HepG2 (cell line): ENCODE results near the gene PDZD2. TPM values are rescaled to one million over a fixed set of nuclear protein-coding genes. Genes with fewer than 3 reads are reported as not detected.

Experiments
- ATAC-seq: fragments of 200-7000 bp; cut with Tn5 transposase; 3 replicates; pipeline ENCODE4 v1.9.1; 2020; ENCODE audit warnings: mild to moderate bottlenecking, moderate library complexity
- BruUV-seq: library from RNA; stranded (reverse); fragments of 400-500 nt; replicated peaks from 2 replicates; lab custom pipeline; 2021; lab: Mats Ljungman, UMichigan
- CTCF ChIA-PET: fragments of 300-600 bp; formaldehyde crosslinking; extraction: SDS; loops from one replicate; lab custom pipeline; 2021; ENCODE audit warnings: low total read pairs, inconsistent platforms, low intra/inter-chr PET ratio; lab: Yijun Ruan, JAX
- POLR2A ChIA-PET: fragments of 350-600 bp; sonication (Branson Sonifier 250); formaldehyde crosslinking; loops from one replicate; lab custom pipeline; 2020; ENCODE audit warnings: antibody characterized with exemption, inconsistent platforms; lab: Yijun Ruan, JAX
- DNase-seq: peaks from one replicate; pipeline ENCODE4 v3.0.0-alpha.2; 2015; ENCODE audit warnings: low spot score
- FAIRE-seq: peaks from 3 replicates; lab custom pipeline; 2011; peaks lifted over from hg19 to GRCh38; lab: Jason Lieb, UNC
- H2AFZ ChIP-seq: one replicate; pipeline ENCODE4 v1.6.1; 2011; ENCODE audit warnings: low read length, inconsistent platforms
- H3K27ac ChIP-seq: fragments of 300-600 bp; 3 replicates; pipeline ENCODE4 v1.8.0; 2011; ENCODE audit warnings: mixed run types, mild to moderate bottlenecking, mixed read lengths, low read length, inconsistent platforms; ENCODE audit not compliant: insufficient read depth; ENCODE audit errors: extremely low read length
- H3K27me3 ChIP-seq, 2 experiments: fragments of 200-600 bp in 1 of 2; 2 replicates in 1 of 2; 3 replicates in 1 of 2; pipeline versions ENCODE4 v1.6.0 to v1.8.0; 2011; ENCODE audit warnings: low read length in 2 of 2, mild to moderate bottlenecking in 2 of 2, moderate library complexity in 2 of 2, inconsistent platforms in 1 of 2; ENCODE audit not compliant: insufficient read depth in 2 of 2, control insufficient read depth in 1 of 2
- H3K36me3 ChIP-seq, 2 experiments: fragments of 200-600 bp in 1 of 2; replicated peaks in 1 of 2; 2 replicates in 1 of 2; 3 replicates in 1 of 2; pipeline versions ENCODE4 v1.5.1 to v1.8.0; 2011; ENCODE audit warnings: low read length in 2 of 2, inconsistent platforms in 1 of 2; ENCODE audit not compliant: insufficient read depth in 2 of 2, control insufficient read depth in 1 of 2
- H3K4me1 ChIP-seq: 2 replicates; pipeline ENCODE4 v1.5.1; 2012; ENCODE audit warnings: low read length, inconsistent platforms; ENCODE audit not compliant: insufficient read depth
- H3K4me2 ChIP-seq: 2 replicates; pipeline ENCODE4 v1.6.0; 2011; ENCODE audit warnings: low read depth, low read length, inconsistent platforms
- H3K4me3 ChIP-seq, 3 experiments: fragments of 200-600 bp in 1 of 3; sonication (generic), shearing (Covaris generic) in 1 of 3; replicated peaks in 1 of 3; 2 replicates each; pipeline ENCODE4 v1.5.1; 2011 to 2016; ENCODE audit warnings: low read length in 3 of 3, inconsistent platforms in 2 of 3, low read depth in 2 of 3, mild to moderate bottlenecking in 2 of 3, control low read depth in 1 of 3, mixed read lengths in 1 of 3; ENCODE audit not compliant: insufficient read depth in 1 of 3
- H3K79me2 ChIP-seq: one replicate; pipeline ENCODE4 v1.6.1; 2011; ENCODE audit warnings: low read length, inconsistent platforms; ENCODE audit not compliant: insufficient read depth
- H3K9ac ChIP-seq: 2 replicates; pipeline ENCODE4 v1.6.0; 2011; ENCODE audit warnings: mild to moderate bottlenecking, low read depth, low read length, inconsistent platforms; ENCODE audit not compliant: insufficient read depth
- H3K9me3 ChIP-seq: 2 replicates; pipeline ENCODE4 v1.5.1; 2012; ENCODE audit warnings: mild to moderate bottlenecking, low read length
- H4K20me1 ChIP-seq: 2 replicates; pipeline ENCODE4 v1.6.0; 2011; ENCODE audit warnings: inconsistent platforms, mild to moderate bottlenecking, low read length, moderate library complexity; ENCODE audit not compliant: insufficient read depth
- KDM5B ChIP-seq: sonication (generic); formaldehyde crosslinking; IDR thresholded peaks from 2 replicates; pipeline ENCODE4 v1.4.0; 2020; ENCODE audit warnings: missing genetic modification reagents, mild to moderate bottlenecking, borderline replicate concordance
- REL ChIP-seq: sonication (generic); formaldehyde crosslinking; conservative IDR thresholded peaks from 2 replicates; pipeline ENCODE4 v1.8.0; 2022; ENCODE audit warnings: mild to moderate bottlenecking, missing genetic modification reagents, moderate library complexity
- SMAD9 ChIP-seq: sonication (generic); formaldehyde crosslinking; IDR thresholded peaks from 2 replicates; pipeline ENCODE4 v1.5.1; 2020; ENCODE audit warnings: mild to moderate bottlenecking, missing genetic modification reagents
- SOX6 ChIP-seq, 2 experiments: fragments of 450-650 bp in 1 of 2; sonication (generic) in 1 of 2; formaldehyde crosslinking in 1 of 2; IDR thresholded peaks; 2 replicates each; pipeline versions ENCODE4 v1.4.0 to v1.6.1; 2017 to 2020; ENCODE audit warnings: antibody characterized with exemption in 1 of 2, mild to moderate bottlenecking in 1 of 2, missing genetic modification reagents in 1 of 2
- TMF1 ChIP-seq: sonication (generic); formaldehyde crosslinking; IDR thresholded peaks from 2 replicates; pipeline ENCODE4 v1.8.1; 2022; ENCODE audit warnings: low read depth, missing genetic modification reagents
- TP53 ChIP-seq: sonication (generic); formaldehyde crosslinking; conservative IDR thresholded peaks from 2 replicates; pipeline ENCODE4 v1.4.0; 2020; ENCODE audit warnings: missing genetic modification reagents
- TSC22D2 ChIP-seq: sonication (generic); formaldehyde crosslinking; IDR thresholded peaks from 2 replicates; pipeline ENCODE4 v1.5.1; 2020; ENCODE audit warnings: missing genetic modification reagents, mild to moderate bottlenecking, borderline replicate concordance
- ZFP36 ChIP-seq: fragments of 150-350 bp; IDR thresholded peaks from 2 replicates; pipeline ENCODE4 v1.6.1; 2018; ENCODE audit warnings: borderline replicate concordance, low read length, low read depth; ENCODE audit not compliant: partially characterized antibody
- ZFP36L1 ChIP-seq: sonication (generic); formaldehyde crosslinking; IDR thresholded peaks from 2 replicates; pipeline ENCODE4 v1.8.0; 2022; ENCODE audit warnings: mild to moderate bottlenecking, missing genetic modification reagents, moderate library complexity
- ZNF101 ChIP-seq: sonication (generic); formaldehyde crosslinking; IDR thresholded peaks from 2 replicates; pipeline ENCODE4 v1.4.0; 2020; ENCODE audit warnings: mild to moderate bottlenecking, low read depth, missing genetic modification reagents, borderline replicate concordance
- ZNF446 ChIP-seq: sonication (generic); formaldehyde crosslinking; IDR thresholded peaks from 2 replicates; pipeline ENCODE4 v1.5.0; 2020; ENCODE audit warnings: mild to moderate bottlenecking, missing genetic modification reagents
- ZNF556 ChIP-seq: sonication (generic); formaldehyde crosslinking; IDR thresholded peaks from 2 replicates; pipeline ENCODE4 v1.4.0; 2020; ENCODE audit warnings: mild to moderate bottlenecking, missing genetic modification reagents, borderline replicate concordance
- ZNF569 ChIP-seq: sonication (generic); formaldehyde crosslinking; IDR thresholded peaks from 2 replicates; pipeline ENCODE4 v1.5.0; 2020; ENCODE audit warnings: mild to moderate bottlenecking, missing genetic modification reagents, moderate library complexity, borderline replicate concordance
- ZNF614 ChIP-seq: IDR thresholded peaks from 2 replicates; pipeline ENCODE4 v1.6.1; 2018; ENCODE audit warnings: missing biosample characterization, missing genetic modification reagents, inconsistent platforms, borderline replicate concordance
- WGBS: methylation state at CpG from one replicate; pipeline ENCODE4 v1.1.6; 2017; ENCODE audit warnings: low lambda C conversion rate; 5-methylcytosine and 5-hydroxymethylcytosine counted together
- in situ Hi-C: cut with HindIII; loops from 2 replicates; pipeline ENCODE4 v1.10.0; 2017; ENCODE audit warnings: low pct_unique_long_range_greater_than_20kb; ENCODE audit not compliant: extremely low pct_ligation_motif_present
- intact Hi-C: fragments of 100-400 bp; cut with micrococcal nuclease; formaldehyde crosslinking; loops from one replicate; pipeline ENCODE4 v1.10.0; 2022; ENCODE audit not compliant: unreplicated experiment
- polyA plus RNA-seq, 8 experiments: library from polyadenylated mRNA; depleted of rRNA in 3 of 8; stranded (reverse) in 7 of 8; unstranded in 1 of 8; fragments of >200 nt; fragmentation: Illumina TruSeq in 4 of 8; extraction: Trizol in 4 of 8; gene quantifications; 2 replicates each; pipeline versions ENCODE4 v1.2.1 to v1.2.3, GENCODE V29; 2011 to 2016; ENCODE audit warnings: low read depth in 4 of 8, missing spikeins in 1 of 8, mixed read lengths in 1 of 8; ENCODE audit not compliant: insufficient read depth in 1 of 8
- total RNA-seq, 5 experiments: library from RNA; depleted of rRNA; stranded (reverse); fragments of >200 nt; fragmentation: Illumina TruSeq; extraction: Trizol; gene quantifications; 2 replicates each; pipeline ENCODE4 v1.2.3, GENCODE V29; 2016; ENCODE audit warnings: low read depth in 1 of 5
- TF ChIP-seq, protein P1 (sequence below): sonication (generic); formaldehyde crosslinking; IDR thresholded peaks from 2 replicates; pipeline ENCODE4 v1.5.0; 2020; ENCODE audit warnings: mild to moderate bottlenecking, missing genetic modification reagents
- TF ChIP-seq, protein P2 (sequence below): sonication (generic); formaldehyde crosslinking; IDR thresholded peaks from 2 replicates; pipeline ENCODE4 v1.5.0; 2020; ENCODE audit warnings: mild to moderate bottlenecking, missing genetic modification reagents, moderate library complexity

The PDZD2 gene
- total and polyA plus RNA-seq, 2 of the 13 experiments (the other 11 are each of a cell fraction or from before 2014, with no cell fraction given), result 0.04 TPM; not detected in 1

DNA sequence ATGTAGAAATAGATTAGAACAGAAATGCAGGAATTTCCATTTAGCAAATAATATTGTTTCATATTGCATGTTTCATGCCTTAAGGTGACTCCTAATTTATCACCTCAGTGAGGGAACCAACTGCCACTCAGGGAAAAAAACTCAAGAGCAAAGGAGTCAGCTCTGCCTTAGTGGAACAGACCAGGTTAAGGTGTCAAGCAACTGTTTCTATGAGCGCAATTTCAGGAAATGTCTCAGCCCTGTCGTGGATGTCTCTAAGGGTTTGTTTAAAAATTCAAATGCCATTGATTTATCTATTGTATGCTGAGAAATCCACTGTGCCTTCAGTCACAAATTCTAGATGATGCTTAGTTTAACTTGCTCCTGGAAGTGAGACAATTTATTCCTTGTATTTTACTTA, 34.7 kb upstream of the PDZD2 start (continued):
- TF ChIP-seq KDM5B (CRISPR knock-in tag) (no peak), ZFP36 (no peak), TSC22D2 (no peak), ZFP36L1 (CRISPR knock-in tag) (no peak), ZNF101 (no peak)
- TF ChIP-seq, protein P1, sequence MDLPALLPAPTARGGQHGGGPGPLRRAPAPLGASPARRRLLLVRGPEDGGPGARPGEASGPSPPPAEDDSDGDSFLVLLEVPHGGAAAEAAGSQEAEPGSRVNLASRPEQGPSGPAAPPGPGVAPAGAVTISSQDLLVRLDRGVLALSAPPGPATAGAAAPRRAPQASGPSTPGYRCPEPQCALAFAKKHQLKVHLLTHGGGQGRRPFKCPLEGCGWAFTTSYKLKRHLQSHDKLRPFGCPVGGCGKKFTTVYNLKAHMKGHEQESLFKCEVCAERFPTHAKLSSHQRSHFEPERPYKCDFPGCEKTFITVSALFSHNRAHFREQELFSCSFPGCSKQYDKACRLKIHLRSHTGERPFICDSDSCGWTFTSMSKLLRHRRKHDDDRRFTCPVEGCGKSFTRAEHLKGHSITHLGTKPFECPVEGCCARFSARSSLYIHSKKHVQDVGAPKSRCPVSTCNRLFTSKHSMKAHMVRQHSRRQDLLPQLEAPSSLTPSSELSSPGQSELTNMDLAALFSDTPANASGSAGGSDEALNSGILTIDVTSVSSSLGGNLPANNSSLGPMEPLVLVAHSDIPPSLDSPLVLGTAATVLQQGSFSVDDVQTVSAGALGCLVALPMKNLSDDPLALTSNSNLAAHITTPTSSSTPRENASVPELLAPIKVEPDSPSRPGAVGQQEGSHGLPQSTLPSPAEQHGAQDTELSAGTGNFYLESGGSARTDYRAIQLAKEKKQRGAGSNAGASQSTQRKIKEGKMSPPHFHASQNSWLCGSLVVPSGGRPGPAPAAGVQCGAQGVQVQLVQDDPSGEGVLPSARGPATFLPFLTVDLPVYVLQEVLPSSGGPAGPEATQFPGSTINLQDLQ, result no peak
- TF ChIP-seq, protein P2, sequence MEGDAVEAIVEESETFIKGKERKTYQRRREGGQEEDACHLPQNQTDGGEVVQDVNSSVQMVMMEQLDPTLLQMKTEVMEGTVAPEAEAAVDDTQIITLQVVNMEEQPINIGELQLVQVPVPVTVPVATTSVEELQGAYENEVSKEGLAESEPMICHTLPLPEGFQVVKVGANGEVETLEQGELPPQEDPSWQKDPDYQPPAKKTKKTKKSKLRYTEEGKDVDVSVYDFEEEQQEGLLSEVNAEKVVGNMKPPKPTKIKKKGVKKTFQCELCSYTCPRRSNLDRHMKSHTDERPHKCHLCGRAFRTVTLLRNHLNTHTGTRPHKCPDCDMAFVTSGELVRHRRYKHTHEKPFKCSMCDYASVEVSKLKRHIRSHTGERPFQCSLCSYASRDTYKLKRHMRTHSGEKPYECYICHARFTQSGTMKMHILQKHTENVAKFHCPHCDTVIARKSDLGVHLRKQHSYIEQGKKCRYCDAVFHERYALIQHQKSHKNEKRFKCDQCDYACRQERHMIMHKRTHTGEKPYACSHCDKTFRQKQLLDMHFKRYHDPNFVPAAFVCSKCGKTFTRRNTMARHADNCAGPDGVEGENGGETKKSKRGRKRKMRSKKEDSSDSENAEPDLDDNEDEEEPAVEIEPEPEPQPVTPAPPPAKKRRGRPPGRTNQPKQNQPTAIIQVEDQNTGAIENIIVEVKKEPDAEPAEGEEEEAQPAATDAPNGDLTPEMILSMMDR (CRISPR knock-in tag), result no peak

DNA sequence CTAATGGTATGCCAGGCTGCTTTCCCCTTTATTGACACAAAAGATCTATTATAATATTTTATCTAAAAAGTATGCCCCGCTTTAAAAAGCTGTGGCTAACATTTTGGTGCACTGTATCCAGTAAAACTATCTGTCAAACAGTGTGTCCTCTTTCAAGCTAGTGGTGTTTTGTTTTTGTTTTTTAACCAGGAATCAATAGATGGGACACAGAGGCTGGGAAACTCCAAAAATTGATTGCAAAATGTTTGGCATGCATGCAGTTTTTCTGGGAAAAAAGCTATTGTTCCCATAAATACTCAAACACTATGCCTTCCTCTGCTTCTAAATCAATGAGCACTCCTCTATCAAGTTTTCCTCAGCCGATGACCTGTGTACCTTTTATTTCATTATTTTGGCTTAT, 34.3 kb upstream of the PDZD2 start:
- intact Hi-C loops, result no loop called here
- WGBS, result 21% methylated on average over 2 of the region's 2 CpGs
- CTCF ChIA-PET, result no interaction called here
- in situ Hi-C loops, result no loop called here
- Histone ChIP-seq H3K9ac (no peak overlapping the region), H3K27ac (no peak overlapping the region), H3K4me3 (no peak overlapping the region), H2AFZ (no peak overlapping the region), H3K9me3 (no peaks in the 10 kb centered on the region), H3K4me1 (no peaks in the 10 kb centered on the region), H4K20me1 (no peaks in the 10 kb centered on the region), H3K36me3 (no peaks in the 10 kb centered on the region), H3K79me2 (no peaks in the 10 kb centered on the region), H3K4me2 (no peak overlapping the region), H3K27me3 (peaks cover 0 to 4% of the 10 kb centered on the region in 2 experiments; a peak in 1 of 5 replicates)
- POLR2A ChIA-PET, result no interaction called here
- BruUV-seq, result no TSS peak
- FAIRE-seq (no peak), DNase-seq (no peak), ATAC-seq (no peak)
- TF ChIP-seq TP53 (CRISPR knock-in tag), result no peak
- no peak for TF ChIP-seq SMAD9 (CRISPR knock-in tag)
- TF ChIP-seq SOX6 (IDR thresholded peaks at IDR 0.05), result no peak
- no peak for TF ChIP-seq SOX6 (CRISPR knock-in tag; IDR thresholded peaks at IDR 0.05)
- no peak for TF ChIP-seq TMF1 (CRISPR knock-in tag)
- no peak for TF ChIP-seq ZNF556 (CRISPR knock-in tag)
- TF ChIP-seq ZNF614, result no peak
- TF ChIP-seq ZNF446, result no peak
- no peak for TF ChIP-seq REL
- TF ChIP-seq ZNF569 (CRISPR knock-in tag), result no peak
